HG02943 (cell line): Measurements from ENCODE around the gene BTBD6.

Source experiments
- ATAC-seq: cut with Tn5 transposase; IDR thresholded peaks from one replicate; pipeline ENCODE4 v1.9.1; 2021; ENCODE audit warnings: mild to moderate bottlenecking, low read depth, moderate library complexity; ENCODE audit not compliant: unreplicated experiment

The BTBD6 gene

GRCh38 chr14:105226198-105226597 is 22.1 kb upstream of the BTBD6 start:
- no peak for ATAC-seq

DNA sequence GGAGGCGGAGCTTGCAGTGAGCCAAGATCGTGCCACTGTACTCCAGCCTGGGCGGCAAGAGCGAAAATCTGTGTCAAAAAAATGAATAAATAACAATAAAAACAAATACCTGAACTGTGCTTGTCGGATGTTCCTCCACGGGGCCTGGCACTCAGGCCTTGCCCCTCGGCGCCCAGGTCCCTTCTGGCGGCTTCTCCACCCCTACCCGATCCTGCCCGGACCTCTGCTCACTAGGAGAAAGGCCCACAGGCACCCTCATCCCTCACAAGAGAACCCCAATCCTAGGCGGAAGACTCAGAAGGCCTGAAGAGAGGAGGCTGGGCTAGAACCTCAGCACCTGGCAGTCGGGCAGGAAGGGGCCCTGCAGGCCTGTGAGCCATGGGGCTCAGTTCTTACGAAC is 21.0 kb upstream of the BTBD6 start:
- ATAC-seq = no peak

- no peak for ATAC-seq
Measured at GRCh38 chr14:105228562-105228961, 19.8 kb upstream of the BTBD6 start.

DNA sequence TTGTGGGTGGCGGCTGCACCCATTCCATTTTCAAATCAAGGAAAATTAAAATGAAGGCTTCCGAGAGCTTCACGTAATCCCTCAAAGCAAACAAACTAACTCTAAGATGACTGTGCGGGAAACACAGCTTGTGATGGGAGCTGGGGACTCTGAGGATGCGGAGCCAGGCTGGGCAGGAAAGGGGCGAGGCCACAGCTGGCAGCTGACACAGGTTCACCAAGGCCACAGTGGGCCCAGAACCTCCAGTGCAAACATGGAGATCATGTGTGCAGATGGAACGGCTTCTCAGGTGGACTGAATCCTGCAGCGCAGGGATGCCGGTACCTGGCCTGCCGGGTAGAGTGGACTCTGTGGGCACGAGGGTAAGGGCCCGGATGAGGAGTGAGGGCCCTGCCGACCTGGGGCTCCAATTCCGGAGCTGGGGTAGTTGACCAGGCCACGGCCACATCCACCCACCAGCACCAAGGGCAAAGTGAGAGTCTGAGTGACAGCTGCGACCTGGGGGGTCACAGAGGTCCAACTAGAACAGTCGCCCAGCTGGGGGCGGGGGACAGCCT is 19.2 kb upstream of the BTBD6 start:
- no peak for ATAC-seq

DNA sequence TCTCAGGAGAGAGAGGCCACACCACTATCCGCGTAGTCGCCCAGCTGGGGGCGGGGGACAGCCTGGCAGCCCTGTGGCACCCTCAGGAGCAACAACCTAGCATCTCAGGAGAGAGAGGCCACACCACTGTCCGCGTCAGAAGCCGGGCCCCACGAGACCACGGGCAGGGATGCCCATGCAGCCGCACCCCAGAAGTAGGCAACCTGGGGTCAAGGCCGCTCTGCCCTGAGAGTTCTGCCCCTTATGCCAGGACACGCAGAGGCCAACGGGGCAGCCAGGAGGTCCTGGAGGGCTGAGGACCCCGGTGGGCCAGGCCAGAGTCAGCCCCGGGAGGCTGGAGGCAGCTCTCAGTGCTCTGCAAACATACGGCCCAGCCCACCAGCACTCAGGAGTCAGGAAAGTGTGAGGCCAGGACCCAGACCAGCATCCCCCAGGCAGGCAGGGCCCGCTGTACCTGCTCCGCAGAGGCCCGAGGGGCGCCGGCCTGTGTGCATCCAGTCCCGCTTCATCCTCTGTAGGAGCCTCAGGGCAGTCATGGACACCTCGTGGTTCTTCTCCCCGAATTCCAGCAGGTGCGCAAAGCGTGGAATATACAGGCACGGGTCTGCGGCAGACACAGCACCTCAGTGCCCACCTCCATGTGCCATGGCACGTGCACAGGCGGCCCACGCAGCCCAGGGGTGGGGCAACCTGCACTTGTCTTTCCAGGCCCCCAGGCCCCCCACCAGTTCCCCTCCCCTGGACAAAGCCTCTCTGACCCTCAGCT is 7.3 kb upstream of the BTBD6 start:
- ATAC-seq = no peak

DNA sequence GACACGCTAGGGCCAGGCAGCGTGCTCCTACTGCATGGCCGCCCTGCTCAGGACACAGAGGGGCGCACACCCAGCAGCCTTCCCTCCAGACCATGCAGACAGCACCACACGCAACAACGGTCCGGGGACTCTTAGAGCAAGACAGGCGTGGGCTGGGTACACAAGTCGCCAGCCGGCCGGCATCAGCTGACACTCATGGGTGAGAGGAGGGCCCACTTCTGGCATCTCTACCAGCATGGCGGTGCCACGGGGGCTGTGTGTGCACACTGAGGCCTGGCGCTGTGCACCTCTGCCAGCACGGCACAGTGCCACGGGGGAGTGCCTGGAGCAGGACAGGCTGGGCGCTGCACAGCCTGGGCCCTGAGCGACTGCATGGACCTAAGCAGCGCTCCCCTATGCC is 6.7 kb upstream of the BTBD6 start:
- no peak for ATAC-seq

- ATAC-seq = no peak
Measured at GRCh38 chr14:105244334-105244733, 4.0 kb upstream of the BTBD6 start.

- no peak for ATAC-seq
Measured at GRCh38 chr14:105247026-105247425, 1.3 kb upstream of the BTBD6 start.

DNA sequence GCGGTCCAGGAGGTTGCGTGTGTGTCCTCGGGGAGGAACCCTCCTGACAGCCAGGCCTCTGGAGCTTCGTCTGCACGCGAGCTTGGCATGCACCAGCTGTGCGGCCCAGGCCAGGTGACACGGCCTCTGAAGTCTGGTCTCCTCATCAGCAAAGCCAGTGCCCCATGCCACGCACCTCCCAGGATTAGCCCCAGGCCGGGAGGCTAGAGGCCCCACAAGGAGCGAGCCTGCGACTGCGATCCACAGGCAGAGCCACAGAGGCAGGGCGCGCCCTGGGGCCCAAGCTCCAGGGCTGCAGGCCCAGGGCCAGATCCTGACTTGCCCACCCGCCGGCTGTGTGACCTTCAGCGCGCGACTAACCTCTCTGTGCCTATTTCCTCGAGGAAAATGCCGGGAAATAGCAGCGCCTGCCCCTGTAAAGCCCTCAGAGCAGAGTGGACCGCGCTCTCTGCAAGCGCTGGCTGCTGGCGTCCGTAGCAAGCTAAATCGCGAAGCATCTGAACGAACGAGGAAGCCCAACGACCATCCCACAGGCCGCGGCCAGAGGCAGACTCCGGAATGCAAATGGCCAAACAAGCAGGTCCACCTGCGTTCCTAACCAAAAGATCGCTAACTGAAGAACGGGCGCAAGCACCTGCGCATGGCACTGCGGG is 492 bp upstream of the BTBD6 start:
- peak; percentile 2 for ATAC-seq

DNA sequence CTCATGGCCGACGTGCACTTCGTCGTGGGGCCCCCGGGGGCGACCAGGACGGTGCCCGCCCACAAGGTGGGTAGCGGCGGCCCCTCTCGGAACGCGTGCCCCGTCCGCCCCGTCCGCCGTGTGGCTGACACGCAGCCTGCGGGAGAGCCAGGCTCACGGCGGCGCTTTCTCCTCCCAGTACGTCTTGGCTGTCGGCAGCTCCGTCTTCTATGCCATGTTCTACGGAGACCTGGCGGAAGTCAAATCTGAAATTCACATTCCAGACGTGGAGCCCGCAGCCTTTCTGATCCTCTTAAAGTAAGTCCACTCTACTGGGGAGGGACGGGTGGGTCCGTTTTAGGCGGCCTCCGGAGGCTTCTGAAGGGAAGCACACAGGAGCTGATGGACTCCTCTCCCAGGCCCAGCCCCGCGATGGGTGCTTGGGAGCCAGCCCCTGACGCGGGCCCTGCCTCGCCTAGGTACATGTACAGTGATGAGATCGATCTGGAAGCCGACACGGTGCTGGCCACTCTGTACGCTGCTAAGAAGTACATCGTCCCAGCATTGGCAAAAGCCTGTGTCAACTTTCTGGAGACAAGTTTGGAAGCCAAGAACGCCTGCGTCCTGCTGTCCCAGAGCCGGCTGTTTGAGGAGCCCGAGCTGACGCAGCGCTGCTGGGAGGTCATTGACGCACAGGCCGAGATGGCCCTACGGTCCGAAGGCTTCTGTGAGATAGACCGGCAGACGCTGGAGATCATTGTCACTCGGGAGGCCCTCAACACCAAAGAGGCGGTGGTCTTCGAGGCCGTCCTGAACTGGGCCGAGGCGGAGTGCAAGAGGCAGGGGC is 1.1 kb downstream of the BTBD6 start:
- ATAC-seq = no peak

DNA sequence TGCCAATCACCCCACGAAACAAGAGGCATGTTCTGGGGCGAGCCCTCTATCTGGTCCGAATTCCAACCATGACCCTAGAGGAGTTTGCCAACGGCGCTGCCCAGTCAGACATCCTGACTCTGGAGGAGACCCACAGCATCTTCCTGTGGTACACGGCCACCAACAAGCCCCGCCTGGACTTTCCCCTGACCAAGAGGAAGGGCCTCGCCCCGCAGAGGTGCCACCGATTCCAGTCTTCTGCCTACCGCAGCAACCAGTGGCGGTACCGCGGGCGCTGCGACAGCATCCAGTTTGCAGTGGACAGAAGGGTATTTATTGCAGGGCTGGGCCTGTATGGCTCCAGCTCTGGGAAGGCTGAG is 1.7 kb downstream of the BTBD6 start:
- ATAC-seq = no peak

DNA sequence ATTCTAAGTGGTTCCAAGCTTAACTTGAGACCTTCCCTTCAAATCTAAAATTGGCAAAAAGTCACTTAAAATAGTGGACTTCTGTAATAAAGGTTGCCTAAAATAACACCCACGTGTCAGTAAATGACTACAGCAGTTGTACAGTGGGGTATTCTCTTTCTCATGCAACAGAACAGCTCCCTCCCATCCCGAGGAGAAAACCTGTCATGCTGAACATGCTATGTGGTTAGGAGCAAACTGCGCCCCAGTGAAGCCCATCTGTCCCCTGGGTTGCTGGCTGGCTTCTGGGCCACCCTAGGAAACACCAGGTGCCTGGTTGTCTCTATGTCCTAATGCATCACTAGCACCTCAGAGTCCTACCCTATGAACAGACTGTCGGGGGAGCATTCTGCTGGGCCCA is 2.7 kb downstream of the BTBD6 start:
- no peak for ATAC-seq

DNA sequence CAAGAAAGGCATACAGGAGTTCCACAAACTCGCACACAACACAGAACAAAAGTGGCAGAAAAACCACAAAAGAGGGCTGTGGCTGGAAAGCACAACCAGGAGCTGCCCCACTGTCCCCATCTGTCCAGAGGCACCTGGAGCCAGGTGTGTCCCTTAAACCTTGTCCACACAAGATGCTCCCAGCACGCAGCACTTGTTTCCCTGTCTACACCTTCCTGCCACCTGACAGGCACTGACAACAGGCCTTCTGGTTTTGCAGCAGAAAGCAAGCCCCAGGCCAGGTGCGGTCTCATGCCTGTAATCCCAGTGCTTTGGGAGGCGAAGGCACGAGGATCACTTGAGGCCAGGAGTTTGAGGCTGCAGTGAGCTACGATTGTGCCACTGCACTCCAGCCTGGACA is 3.6 kb downstream of the BTBD6 start:
- no peak for ATAC-seq

DNA sequence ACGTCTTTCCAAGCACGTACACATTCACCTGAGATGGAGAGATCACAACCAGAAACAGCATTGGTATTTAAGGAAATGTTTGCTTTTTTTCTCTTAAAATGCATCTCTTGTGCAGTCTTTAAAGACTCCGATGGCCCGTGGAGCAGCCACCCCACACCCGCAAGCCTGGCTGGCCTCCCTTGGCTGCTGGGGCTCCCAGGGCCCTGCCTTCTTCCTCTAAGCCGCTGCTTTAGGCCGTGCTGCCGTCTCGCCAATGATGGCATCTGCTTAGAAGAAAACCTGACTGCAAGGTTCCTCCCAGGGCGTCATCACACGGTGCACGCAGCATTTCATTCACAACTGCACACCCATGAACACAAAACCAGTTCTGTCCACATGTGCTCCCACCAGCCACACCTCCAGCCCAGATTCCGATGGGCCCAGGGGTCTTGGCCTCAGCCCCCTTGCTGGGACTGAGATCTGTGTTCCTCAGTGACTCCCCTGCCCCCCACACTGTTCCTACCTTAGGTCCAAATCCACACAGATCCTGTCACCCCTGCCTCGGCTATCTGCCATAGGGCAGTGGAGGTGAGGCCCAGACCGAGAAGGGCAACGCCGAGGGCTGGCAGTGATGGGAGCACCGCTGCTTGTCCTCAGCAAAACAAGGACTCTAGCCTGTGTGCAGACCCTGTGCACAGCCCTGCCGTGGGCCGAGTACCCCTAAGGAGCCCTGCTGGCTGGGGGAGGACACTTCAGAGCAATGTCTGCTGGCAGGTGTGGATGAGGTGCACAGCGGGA is 4.4 kb downstream of the BTBD6 start:
- no peak for ATAC-seq

DNA sequence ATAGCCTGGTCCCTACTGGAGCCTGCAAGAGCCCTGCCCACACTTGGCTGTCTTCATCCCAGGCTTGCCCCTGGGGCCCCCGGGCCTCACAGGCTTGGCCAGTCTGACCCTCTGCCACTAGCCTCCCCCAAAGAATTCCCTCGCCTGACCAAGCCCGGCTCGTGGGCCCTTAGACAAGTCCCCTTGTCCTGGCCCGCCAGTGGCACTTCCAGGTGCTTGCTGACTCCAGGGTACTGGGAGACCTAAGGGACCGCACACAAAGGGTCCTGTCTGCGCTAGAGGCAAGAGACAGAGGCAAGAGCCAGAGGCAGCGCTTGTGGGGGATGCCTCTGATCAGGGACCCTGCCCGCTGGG is 5.0 kb downstream of the BTBD6 start:
- ATAC-seq = no peak

DNA sequence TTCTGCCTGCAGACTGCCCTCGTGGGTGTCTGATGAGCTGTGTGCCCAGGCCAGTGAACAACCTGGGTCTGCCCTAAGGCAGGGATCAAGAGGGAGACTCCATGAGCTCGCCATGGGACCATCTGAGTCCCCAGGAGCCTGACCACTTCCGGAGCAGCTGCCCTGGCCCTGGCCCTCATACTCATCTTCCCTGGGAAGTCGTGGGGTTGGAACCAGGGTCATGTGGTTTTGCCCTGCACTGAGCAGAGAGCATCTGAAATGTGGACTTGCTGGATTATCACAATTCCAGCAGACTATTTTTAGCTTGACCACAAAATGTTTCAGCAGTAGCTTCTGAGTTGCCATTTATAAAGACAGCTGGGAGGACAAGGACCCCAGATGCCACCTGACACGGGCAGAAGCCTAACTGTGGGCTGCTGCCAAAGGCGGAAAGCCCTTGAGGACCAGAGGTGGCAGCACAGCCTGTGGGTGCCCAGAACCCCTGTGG is 6.7 kb downstream of the BTBD6 start:
- ATAC-seq = no peak

GRCh38 chr14:105256292-105256960 is 8.1 kb downstream of the BTBD6 start:
- no peak for ATAC-seq

GRCh38 chr14:105257464-105257863 is 9.1 kb downstream of the BTBD6 start:
- ATAC-seq = no peak

- no peak for ATAC-seq
Measured at GRCh38 chr14:105258846-105259245, 10.5 kb downstream of the BTBD6 start.

DNA sequence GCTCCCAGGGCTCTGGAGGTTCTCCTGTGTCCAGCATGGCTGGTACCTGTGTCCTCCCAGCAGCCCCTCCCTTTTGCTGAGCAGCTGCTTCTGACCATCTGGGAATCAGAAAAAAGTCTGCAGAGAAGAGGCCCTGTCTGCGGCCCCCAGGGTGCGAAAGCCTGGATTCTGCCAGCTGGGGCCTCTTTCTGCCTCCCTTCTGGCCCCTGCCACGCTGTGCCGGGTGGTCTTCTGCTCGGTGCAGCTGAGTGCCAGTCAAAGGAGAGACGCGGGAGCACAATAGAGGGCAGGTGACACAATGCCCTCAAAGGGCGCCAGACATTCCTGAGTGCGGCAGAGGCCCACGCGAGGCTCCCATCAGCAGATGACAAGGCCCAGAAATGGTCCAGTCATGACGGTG is 12.6 kb downstream of the BTBD6 start:
- no peak for ATAC-seq
